22Rv1 (cell line): Measurements from ENCODE around the gene STK26.

ENCODE experiments used
- ZFX ChIP-seq: fragments of 450-650 bp; IDR thresholded peaks from 2 replicates; pipeline ENCODE4 v1.6.1; 2017; ENCODE audit warnings: antibody characterized with exemption, borderline replicate concordance
- TF ChIP-seq, protein P1 (sequence below): fragments of 450-650 bp; IDR thresholded peaks from 2 replicates; pipeline ENCODE4 v1.5.1; 2017; ENCODE audit warnings: mild to moderate bottlenecking

DNA sequence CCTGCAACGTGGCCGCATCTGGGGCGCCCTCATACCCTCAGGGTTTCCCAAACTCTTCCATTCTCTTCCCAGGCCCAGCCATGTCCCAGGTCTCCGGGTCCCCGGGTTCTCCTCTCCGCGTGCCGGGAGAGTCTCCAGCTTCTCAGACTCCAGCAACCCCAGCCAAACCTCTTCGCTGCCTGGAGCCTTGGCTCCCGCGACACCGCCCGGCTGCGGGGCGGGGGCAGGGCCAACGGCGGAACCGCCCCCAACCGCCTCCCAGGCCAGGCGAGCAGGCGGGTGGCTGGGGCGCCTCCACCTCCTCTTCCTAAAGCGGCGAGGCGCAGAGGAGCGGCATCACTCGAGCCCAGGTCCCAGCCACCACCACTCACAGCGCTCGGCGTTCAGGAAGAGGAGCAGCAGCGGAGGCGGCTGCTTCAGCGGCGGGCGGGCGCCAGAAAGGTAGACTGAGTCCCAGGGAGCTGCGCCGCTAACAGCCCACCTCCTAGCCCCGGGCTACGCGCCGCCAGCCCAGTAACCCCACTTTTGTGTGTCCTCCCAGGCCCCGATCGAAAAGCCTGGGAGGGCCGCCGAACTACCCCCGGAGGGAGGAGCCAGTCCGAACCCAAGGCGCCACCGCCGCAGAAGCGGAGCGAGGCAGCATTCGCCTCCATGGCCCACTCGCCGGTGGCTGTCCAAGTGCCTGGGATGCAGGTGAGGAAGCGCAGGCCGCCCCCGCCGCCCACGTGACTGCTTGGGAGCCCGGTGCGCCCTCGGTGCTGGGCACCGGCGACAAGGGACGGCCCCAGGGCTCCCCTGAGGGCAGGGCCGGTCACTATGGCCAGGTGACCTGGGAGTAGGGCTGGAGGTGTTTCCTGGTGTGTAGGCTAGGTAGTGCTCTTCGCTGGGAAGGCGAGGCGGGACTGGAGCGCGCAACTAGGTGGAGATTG, at the start of gene STK26:
- TF ChIP-seq, protein P1, sequence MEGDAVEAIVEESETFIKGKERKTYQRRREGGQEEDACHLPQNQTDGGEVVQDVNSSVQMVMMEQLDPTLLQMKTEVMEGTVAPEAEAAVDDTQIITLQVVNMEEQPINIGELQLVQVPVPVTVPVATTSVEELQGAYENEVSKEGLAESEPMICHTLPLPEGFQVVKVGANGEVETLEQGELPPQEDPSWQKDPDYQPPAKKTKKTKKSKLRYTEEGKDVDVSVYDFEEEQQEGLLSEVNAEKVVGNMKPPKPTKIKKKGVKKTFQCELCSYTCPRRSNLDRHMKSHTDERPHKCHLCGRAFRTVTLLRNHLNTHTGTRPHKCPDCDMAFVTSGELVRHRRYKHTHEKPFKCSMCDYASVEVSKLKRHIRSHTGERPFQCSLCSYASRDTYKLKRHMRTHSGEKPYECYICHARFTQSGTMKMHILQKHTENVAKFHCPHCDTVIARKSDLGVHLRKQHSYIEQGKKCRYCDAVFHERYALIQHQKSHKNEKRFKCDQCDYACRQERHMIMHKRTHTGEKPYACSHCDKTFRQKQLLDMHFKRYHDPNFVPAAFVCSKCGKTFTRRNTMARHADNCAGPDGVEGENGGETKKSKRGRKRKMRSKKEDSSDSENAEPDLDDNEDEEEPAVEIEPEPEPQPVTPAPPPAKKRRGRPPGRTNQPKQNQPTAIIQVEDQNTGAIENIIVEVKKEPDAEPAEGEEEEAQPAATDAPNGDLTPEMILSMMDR = no peak
- TF ChIP-seq ZFX = no peak
